Gastrocnemius medialis (tissue), 4 donors: ENCODE measurements around the gene TSPAN1. TPM values are rescaled to one million over a fixed set of nuclear protein-coding genes. Genes with fewer than 3 reads are reported as not detected.

Source experiments
- ATAC-seq, 2 donors: fragments of 150-250 bp; one replicate each; pipeline ENCODE4 v1.9.1; 2016
- DNase-seq, 2 donors: peaks; one replicate each; pipeline ENCODE4 v3.0.0-alpha.2; 2019
- H3K27ac ChIP-seq, 4 donors: fragments of 200-600 bp; sonication (generic); 1 replicate in 1 of 4; 2 replicates in 3 of 4; pipeline ENCODE4 v1.5.1; 2016 to 2018; ENCODE audit warnings: mild to moderate bottlenecking in 2 of 4, moderate library complexity in 1 of 4
- H3K27me3 ChIP-seq, 3 donors: fragments of 200-600 bp; sonication (generic) in 2 of 3; 1 replicate in 1 of 3; 2 replicates in 2 of 3; pipeline versions ENCODE4 v1.5.1 to v1.6.0; 2016 to 2019; ENCODE audit warnings: mild to moderate bottlenecking in 1 of 3, moderate library complexity in 1 of 3
- H3K36me3 ChIP-seq, 2 donors: fragments of 200-600 bp; sonication (generic) in 1 of 2; one replicate each; pipeline ENCODE4 v1.5.1; 2017 to 2018
- H3K4me1 ChIP-seq, 2 donors: fragments of 200-600 bp; sonication (generic) in 1 of 2; one replicate each; pipeline ENCODE4 v1.5.1; 2016 to 2017; ENCODE audit warnings: mild to moderate bottlenecking in 2 of 2
- H3K4me3 ChIP-seq, 4 donors: fragments of 200-600 bp; sonication (generic) in 3 of 4; 1 replicate in 1 of 4; 2 replicates in 3 of 4; pipeline ENCODE4 v1.5.1; 2016 to 2019; ENCODE audit warnings: mild to moderate bottlenecking in 2 of 4
- H3K9me3 ChIP-seq, 3 donors: fragments of 200-600 bp; sonication (generic) in 2 of 3; 1 replicate in 1 of 3; 2 replicates in 2 of 3; pipeline ENCODE4 v1.5.1; 2016 to 2019
- POLR2A ChIP-seq, 2 donors: fragments of 450-650 bp; IDR thresholded peaks; one replicate each; pipeline ENCODE4 v1.6.1; 2017; ENCODE audit warnings: antibody characterized with exemption in 2 of 2, mild to moderate bottlenecking in 2 of 2, moderate library complexity in 2 of 2
- in situ Hi-C, 4 donors: fragments of 200-750 bp; cut with MboI; loops; one replicate each; pipeline versions ENCODE4 v1.15.0 to v1.8.0; 2017; ENCODE audit warnings: low sequenced_read_pairs in 4 of 4
- intact Hi-C: fragments of 100-400 bp; cut with DNase I; formaldehyde crosslinking; loops from one replicate; pipeline ENCODE4 v1.15.1; 2023; ENCODE audit warnings: low total_unique reads
- total RNA-seq, 4 donors: library from RNA; depleted of rRNA; stranded (reverse); fragments of >200 nt; gene quantifications; one replicate each; pipeline versions ENCODE4 v1.1.0 to v1.2.3, GENCODE V29; 2016
- TF ChIP-seq, protein P1 (sequence below), 5 experiments: fragments of 450-650 bp in 3 of 5; fragments of 200-600 bp in 2 of 5; sonication (generic) in 2 of 5; IDR thresholded peaks in 4 of 5; conservative IDR thresholded peaks in 1 of 5; 1 replicate in 4 of 5; 2 replicates in 1 of 5; pipeline ENCODE4 v1.5.1; 2016 to 2019; ENCODE audit warnings: antibody characterized with exemption in 5 of 5, mild to moderate bottlenecking in 3 of 5, moderate library complexity in 3 of 5

TSPAN1 gene
- total RNA-seq, 4 donors from 2014 or later: 0.88 to 10.7 (median 6.0) TPM

DNA sequence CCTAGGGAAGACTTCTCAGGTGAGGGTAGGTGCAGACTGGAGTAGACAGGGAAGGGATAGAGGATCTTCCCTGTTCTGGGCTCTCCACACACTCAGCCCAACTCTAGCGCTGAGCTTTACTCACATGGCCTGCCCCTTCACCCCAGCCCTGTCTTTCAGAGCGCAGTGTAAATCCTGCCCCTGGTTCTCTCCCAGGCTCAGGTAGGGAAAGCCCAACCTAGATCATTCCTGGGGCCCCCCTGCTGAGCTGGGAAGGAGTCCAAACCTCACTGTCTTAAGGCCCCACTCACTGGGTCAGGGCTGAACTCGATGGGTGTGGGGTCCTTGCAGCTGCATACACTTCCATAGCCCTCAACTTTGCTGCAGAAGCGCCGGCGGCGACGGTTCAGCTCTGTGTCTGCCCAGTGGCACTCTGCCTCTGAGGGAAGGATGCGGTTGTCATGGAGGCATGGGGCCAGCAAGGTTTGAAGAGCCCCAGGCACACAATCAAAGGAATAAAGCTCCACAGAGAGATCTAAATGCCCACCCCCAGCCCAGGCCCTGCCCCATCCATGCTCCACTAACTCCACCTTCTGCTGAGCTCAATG, 19.2 kb downstream of the TSPAN1 start:
- H3K27ac ChIP-seq: no peak overlapping the region
- no peaks in the 10 kb centered on the region for H3K27me3 ChIP-seq
- intact Hi-C loops (no loop called here), in situ Hi-C loops (no loop called here)
- peaks cover 16% of the 10 kb centered on the region in 2 donors for H3K4me1 ChIP-seq
- DNase-seq (no peak), ATAC-seq (no peak)
- no peak for TF ChIP-seq POLR2A (IDR thresholded peaks at IDR 0.05)
- TF ChIP-seq, protein P1, sequence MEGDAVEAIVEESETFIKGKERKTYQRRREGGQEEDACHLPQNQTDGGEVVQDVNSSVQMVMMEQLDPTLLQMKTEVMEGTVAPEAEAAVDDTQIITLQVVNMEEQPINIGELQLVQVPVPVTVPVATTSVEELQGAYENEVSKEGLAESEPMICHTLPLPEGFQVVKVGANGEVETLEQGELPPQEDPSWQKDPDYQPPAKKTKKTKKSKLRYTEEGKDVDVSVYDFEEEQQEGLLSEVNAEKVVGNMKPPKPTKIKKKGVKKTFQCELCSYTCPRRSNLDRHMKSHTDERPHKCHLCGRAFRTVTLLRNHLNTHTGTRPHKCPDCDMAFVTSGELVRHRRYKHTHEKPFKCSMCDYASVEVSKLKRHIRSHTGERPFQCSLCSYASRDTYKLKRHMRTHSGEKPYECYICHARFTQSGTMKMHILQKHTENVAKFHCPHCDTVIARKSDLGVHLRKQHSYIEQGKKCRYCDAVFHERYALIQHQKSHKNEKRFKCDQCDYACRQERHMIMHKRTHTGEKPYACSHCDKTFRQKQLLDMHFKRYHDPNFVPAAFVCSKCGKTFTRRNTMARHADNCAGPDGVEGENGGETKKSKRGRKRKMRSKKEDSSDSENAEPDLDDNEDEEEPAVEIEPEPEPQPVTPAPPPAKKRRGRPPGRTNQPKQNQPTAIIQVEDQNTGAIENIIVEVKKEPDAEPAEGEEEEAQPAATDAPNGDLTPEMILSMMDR (IDR thresholded peaks at IDR 0.05 in 4 of 5, conservative IDR thresholded peaks at IDR 0.05 in 1 of 5): no peak
- no peak overlapping the region for H3K4me3 ChIP-seq
- H3K36me3 ChIP-seq: peaks cover 0 to 77% of the 10 kb centered on the region in 2 donors
- H3K9me3 ChIP-seq: no peaks in the 10 kb centered on the region

DNA sequence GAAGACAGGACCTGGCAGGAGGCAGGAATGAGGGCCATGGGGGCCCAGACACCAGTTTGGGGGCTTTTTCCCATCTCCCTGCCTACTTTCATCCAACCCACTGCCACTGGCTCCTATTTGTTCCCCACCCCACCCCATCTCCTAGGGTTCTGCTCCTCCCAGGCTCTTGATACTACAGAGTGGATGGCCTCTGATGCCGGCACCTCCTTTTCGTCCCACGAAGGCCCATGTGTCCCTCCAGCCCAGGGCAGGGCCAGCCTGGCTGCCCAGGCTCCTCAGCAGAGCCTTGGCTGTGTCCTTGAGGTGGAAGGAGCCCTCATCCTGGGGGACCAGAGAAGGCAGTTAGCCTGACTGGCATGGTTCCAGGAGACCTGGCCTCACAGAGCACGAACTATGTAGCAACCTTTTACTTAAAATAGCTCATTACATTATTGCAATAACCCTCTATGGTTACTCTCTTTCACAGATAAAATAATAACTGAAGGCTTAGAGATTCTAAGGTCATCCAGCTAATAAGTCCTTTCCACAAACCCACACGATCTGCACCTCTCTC, 19.8 kb downstream of the TSPAN1 start:
- Histone ChIP-seq H3K27ac (no peak overlapping the region), H3K36me3 (peaks cover 0 to 70% of the 10 kb centered on the region in 2 donors), H3K27me3 (no peaks in the 10 kb centered on the region), H3K9me3 (no peaks in the 10 kb centered on the region), H3K4me1 (peaks cover 21% of the 10 kb centered on the region in 2 donors), H3K4me3 (no peak overlapping the region)
- in situ Hi-C loops (no loop called here), intact Hi-C loops (no loop called here)
- ATAC-seq (no peak), DNase-seq (no peak)
- TF ChIP-seq, protein P1 (IDR thresholded peaks at IDR 0.05 in 4 of 5, conservative IDR thresholded peaks at IDR 0.05 in 1 of 5): no peak
- no peak for TF ChIP-seq POLR2A (IDR thresholded peaks at IDR 0.05)

DNA sequence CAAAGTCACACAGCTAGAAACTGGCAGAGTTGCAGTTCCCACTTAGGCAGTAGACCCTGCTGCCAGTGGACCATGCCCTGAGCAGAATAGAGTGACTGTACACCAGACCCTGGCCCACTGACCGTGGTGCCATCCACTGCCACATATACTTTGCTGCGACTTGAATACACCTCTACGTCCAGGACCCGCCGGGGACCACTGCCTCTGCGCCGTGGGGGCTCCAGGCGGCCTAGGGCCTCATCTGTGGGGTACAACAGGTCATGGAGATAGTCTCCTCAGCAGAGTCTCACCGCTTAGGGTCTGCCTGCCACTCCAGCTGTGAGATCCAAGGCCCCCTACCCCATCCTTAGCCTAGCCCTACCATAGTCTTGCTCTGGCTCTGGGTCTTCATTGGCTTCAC, 21.7 kb downstream of the TSPAN1 start:
- Histone ChIP-seq H3K27ac (no peak overlapping the region), H3K9me3 (no peaks in the 10 kb centered on the region), H3K4me3 (no peak overlapping the region), H3K36me3 (peaks cover 0 to 54% of the 10 kb centered on the region in 2 donors), H3K4me1 (peaks cover 21% of the 10 kb centered on the region in 2 donors), H3K27me3 (no peaks in the 10 kb centered on the region)
- ATAC-seq: no peak
- intact Hi-C loops (no loop called here), in situ Hi-C loops (no loop called here)
- TF ChIP-seq, protein P1 (IDR thresholded peaks at IDR 0.05 in 4 of 5, conservative IDR thresholded peaks at IDR 0.05 in 1 of 5): no peak
- no peak for TF ChIP-seq POLR2A (IDR thresholded peaks at IDR 0.05)
- DNase-seq: no peak

DNA sequence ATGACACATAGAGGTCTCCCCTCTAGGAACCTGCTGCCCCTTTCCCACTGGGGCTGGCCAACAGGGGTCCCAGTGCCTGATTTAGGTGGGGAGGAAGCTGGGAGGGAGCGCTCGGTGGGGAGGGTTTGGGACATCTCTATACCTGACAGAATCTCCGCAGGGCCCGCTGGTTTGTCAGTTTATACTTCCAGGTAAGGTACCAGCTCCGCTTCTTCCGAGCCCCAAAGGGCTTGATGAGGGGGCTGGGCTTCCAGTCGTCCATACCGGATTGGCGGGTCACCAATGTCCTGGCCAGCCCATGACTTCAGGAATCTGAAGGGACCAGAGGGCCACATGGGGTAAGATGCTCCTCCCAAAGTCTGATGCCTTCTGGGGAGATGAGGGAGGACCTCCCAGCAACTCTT, 22.7 kb downstream of the TSPAN1 start:
- H3K4me3 ChIP-seq: peak overlapping the region; percentile 63 to 86 (median 79)
- in situ Hi-C loops (no loop called here), intact Hi-C loops (no loop called here)
- TF ChIP-seq POLR2A (IDR thresholded peaks at IDR 0.05): no peak
- TF ChIP-seq, protein P1 (IDR thresholded peaks at IDR 0.05 in 4 of 5, conservative IDR thresholded peaks at IDR 0.05 in 1 of 5): no peak
- peak overlapping the region; percentile 77 to 97 (median 88) for H3K27ac ChIP-seq
- H3K4me1 ChIP-seq: peaks cover 21 to 23% of the 10 kb centered on the region in 2 donors
- no peaks in the 10 kb centered on the region for H3K27me3 ChIP-seq
- no peak for ATAC-seq
- DNase-seq: no peak
- H3K9me3 ChIP-seq: no peaks in the 10 kb centered on the region
- peaks cover 0 to 44% of the 10 kb centered on the region in 2 donors for H3K36me3 ChIP-seq
